ENCODE results near the gene KLRF2.
"Not testable (repeated sequence)": the region's sequence is repeated elsewhere in the genome, so short reads cannot be mapped to it uniquely, and the experiment has no call there.

Gene KLRF2

DNA sequence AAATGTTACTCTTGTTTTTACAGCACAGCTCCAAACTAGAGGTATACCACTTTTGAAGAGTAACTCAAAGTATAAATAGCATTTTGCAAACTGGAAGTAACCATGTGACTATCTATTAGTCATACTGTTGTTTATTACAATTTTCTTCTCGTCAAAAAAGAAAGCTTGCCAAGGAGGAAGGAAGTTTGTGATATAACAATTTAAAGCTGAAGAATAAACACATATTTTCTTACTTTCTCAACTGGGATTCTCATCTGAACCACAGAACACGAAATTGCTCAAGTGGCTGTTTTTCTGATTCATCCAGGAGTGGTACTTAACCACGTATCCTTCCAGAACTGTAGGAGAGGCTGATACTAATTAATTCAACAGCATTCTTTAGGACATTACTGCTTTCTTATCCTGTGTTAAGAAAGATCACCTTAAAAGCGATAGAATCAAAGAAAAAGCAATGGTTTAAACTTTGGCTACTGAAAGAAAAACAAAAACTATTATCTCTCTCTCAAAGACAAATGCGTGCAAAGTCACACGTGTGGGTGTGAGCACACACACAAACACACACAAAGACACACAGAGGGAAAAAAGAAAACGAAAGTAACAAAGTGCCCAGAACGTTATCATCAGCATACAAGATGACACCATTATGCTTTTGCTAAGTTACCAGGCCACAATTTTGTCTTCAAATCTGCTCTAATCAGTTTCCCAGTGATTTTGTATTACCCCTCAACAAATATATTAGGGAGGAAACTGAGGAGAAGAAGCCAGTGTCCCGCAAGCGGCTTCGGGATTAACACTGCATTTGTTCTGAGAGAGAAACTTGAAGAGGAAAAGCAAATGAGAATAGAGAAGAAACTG, 11.8 kb upstream of the KLRF2 start, which contains the start of gene CLEC2B:
CLEC2B (minus strand) TSS at position 48 of the 855 bp plus-strand sequence.
- TF ChIP-seq CTCF (IDR thresholded peaks at IDR 0.05; ENCODE audit: low read depth, low read length): no peak
- peak; percentile 52 for DNase-seq (ENCODE audit: extremely low read depth, low read depth)

DNA sequence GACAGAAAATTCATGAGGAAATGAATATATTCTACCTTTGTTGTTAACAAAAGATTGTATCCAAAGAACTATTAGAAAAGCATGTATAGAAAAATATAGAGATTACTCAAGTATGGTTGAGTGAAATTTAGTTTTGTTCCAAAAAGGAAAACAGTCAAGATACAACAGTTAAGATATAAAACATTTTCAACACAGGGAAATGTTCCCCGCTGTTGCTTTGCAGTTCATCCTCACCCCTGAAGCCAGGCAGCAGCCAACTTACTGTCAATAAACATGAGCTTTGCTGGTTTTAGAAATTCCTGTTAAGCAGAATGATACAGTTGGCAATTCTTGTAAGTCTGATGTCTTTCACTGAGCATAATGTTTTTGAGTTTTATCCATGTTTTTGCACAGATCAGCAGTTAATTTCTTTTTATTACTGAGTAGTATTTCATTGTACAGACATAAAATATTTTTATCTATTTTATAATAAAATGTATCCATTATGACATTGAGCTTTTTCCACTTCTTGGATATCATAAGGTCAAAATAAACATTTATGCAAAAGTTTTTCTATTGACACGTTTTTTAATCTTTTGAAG, 10.9 kb upstream of the KLRF2 start:
- no peak for TF ChIP-seq CTCF (IDR thresholded peaks at IDR 0.05; ENCODE audit: low read depth, low read length)
- no peak for DNase-seq (ENCODE audit: extremely low read depth, low read depth)

GRCh38 chr12:9872162-9872561, 9.1 kb upstream of the KLRF2 start:
- no peak for DNase-seq (ENCODE audit: extremely low read depth, low read depth)
- TF ChIP-seq CTCF (IDR thresholded peaks at IDR 0.05; ENCODE audit: low read depth, low read length): no peak

GRCh38 chr12:9872742-9873141, 8.5 kb upstream of the KLRF2 start:
- TF ChIP-seq CTCF (IDR thresholded peaks at IDR 0.05; ENCODE audit: low read depth, low read length): no peak
- no peak for DNase-seq (ENCODE audit: extremely low read depth, low read depth)

GRCh38 chr12:9876120-9876519, 5.2 kb upstream of the KLRF2 start:
- DNase-seq (ENCODE audit: extremely low read depth, low read depth): not testable (repeated sequence)

DNA sequence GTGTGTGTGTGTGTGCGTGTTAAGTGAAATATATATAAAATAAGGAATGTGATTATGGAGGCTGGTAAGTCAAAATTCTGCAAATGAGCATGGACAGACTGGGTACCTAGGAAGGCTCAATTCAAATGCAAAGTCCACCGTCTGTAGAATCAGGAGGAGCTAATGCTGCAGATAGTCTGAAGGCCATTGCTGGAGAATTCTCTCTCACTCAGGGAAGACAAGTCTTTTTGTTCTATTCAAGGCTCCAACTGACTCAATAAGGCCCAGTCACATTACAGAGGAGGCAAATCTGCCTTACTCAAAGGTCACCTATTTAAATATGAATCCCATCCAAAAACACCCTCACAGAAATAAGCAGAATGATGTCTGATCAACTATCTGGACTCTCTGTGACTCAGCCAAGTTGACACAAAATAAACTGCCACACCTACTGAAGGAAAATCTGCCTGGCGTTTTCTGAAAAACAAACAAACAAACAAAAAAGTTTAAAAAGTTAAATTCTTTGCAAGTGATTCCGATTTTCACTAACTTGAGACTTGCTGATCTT, 684 bp upstream of the KLRF2 start:
- TF ChIP-seq CTCF (IDR thresholded peaks at IDR 0.05; ENCODE audit: low read depth, low read length): no peak
- DNase-seq (ENCODE audit: extremely low read depth, low read depth): no peak

- TF ChIP-seq CTCF (IDR thresholded peaks at IDR 0.05; ENCODE audit: low read depth, low read length): no peak
- no peak for DNase-seq (ENCODE audit: extremely low read depth, low read depth)
Observed at GRCh38 chr12:9881988-9882387, 699 bp downstream of the KLRF2 start.
